HCT116 (cell line): ENCODE results near the gene GRHL3. TPM values are rescaled to one million over a fixed set of nuclear protein-coding genes. Genes with fewer than 3 reads are reported as not detected.

Experiments used
- ATAC-seq: fragments of 200-7000 bp; cut with Tn5 transposase; 2 replicates; pipeline ENCODE4 v1.9.1; 2020; ENCODE audit warnings: mild to moderate bottlenecking, moderate library complexity
- BruUV-seq: library from RNA; stranded (reverse); fragments of 400-500 nt; replicated peaks from 2 replicates; lab custom pipeline; 2021; lab: Mats Ljungman, UMichigan
- CTCF ChIA-PET: fragments of 300-600 bp; sonication (Branson Sonifier 250); formaldehyde crosslinking; loops from one replicate; lab custom pipeline; 2021; ENCODE audit warnings: antibody characterized with exemption; lab: Charles Lee
- POLR2A ChIA-PET: fragments of 300-600, 350-600 bp; sonication (Branson Sonifier 250); formaldehyde crosslinking; loops from one replicate; lab custom pipeline; 2021; ENCODE audit warnings: antibody characterized with exemption; lab: Charles Lee
- RAD21 ChIA-PET, 2 experiments: fragments of 300-600 bp; sonication (Branson Sonifier 250); formaldehyde crosslinking; loops; one replicate each; lab custom pipeline; 2023; ENCODE audit warnings: low total read pairs in 2 of 2; ENCODE audit not compliant: uncharacterized antibody in 2 of 2, unreplicated experiment in 2 of 2, low non-redundant PET in 1 of 2; lab: Charles Lee
- DNase-seq: peaks from one replicate; pipeline ENCODE4 v3.0.0-alpha.2; 2010; ENCODE audit warnings: low read depth, low spot score
- H2AFZ ChIP-seq: fragments of 200-600 bp; shearing (Covaris generic), sonication (generic); 2 replicates; pipeline ENCODE4 v1.6.1; 2017; ENCODE audit warnings: low read depth, mixed run types, mixed read lengths, antibody characterized with exemption, low read length; ENCODE audit not compliant: poor library complexity, severe bottlenecking
- H3K27ac ChIP-seq: 2 replicates; pipeline ENCODE4 v1.5.1; 2012; ENCODE audit warnings: low read depth, low read length
- H3K27me3 ChIP-seq: fragments of 200-600 bp; sonication (generic); 2 replicates; pipeline ENCODE4 v1.6.1; 2016; ENCODE audit warnings: mixed run types, low read length, mixed read lengths; ENCODE audit not compliant: insufficient read depth
- H3K36me3 ChIP-seq, 2 experiments: fragments of 200-500 bp in 1 of 2; fragments of 200-600 bp in 1 of 2; sonication (Bioruptor generic) in 1 of 2; sonication (generic) in 1 of 2; 2 replicates each; pipeline versions ENCODE4 v1.5.1 to v1.6.1; 2014 to 2016; ENCODE audit warnings: low read length in 2 of 2, inconsistent platforms in 1 of 2, mixed read lengths in 1 of 2, mixed run types in 1 of 2; ENCODE audit not compliant: insufficient read depth in 2 of 2, control insufficient read depth in 1 of 2
- H3K4me1 ChIP-seq, 2 experiments: fragments of 200-600 bp in 1 of 2; sonication (generic) in 1 of 2; 2 replicates each; pipeline versions ENCODE4 v1.5.1 to v1.6.1; 2012 to 2017; ENCODE audit warnings: low read length in 2 of 2, inconsistent platforms in 1 of 2, mild to moderate bottlenecking in 1 of 2, mixed read lengths in 1 of 2, mixed run types in 1 of 2, moderate library complexity in 1 of 2; ENCODE audit not compliant: insufficient read depth in 2 of 2, control insufficient read depth in 1 of 2
- H3K4me2 ChIP-seq: fragments of 200-600 bp; sonication (generic); 2 replicates; pipeline ENCODE4 v1.6.1; 2017; ENCODE audit warnings: mixed run types, low read length, mixed read lengths
- H3K4me3 ChIP-seq, 2 experiments: fragments of 200-600 bp in 1 of 2; sonication (generic) in 1 of 2; replicated peaks in 1 of 2; 2 replicates each; pipeline ENCODE4 v1.5.1; 2011 to 2016; ENCODE audit warnings: low read length in 2 of 2, control low read depth in 1 of 2, low read depth in 1 of 2, mild to moderate bottlenecking in 1 of 2, mixed read lengths in 1 of 2, mixed run types in 1 of 2
- H3K79me2 ChIP-seq: fragments of 200-600 bp; sonication (generic); 2 replicates; pipeline ENCODE4 v1.6.1; 2017; ENCODE audit warnings: mild to moderate bottlenecking, mixed run types, low read length, moderate library complexity, mixed read lengths; ENCODE audit not compliant: insufficient read depth
- H3K9ac ChIP-seq: fragments of 200-600 bp; sonication (generic); 2 replicates; pipeline ENCODE4 v1.6.1; 2016; ENCODE audit warnings: low read length, mixed read lengths
- H3K9me2 ChIP-seq: fragments of 200-600 bp; sonication (generic), shearing (Covaris generic); 2 replicates; pipeline ENCODE4 v1.6.1; 2017; ENCODE audit warnings: mixed run types, mild to moderate bottlenecking, moderate library complexity; ENCODE audit not compliant: insufficient read depth
- H3K9me3 ChIP-seq, 2 experiments: fragments of 200-500 bp in 1 of 2; fragments of 200-600 bp in 1 of 2; sonication (Bioruptor generic) in 1 of 2; sonication (generic) in 1 of 2; 2 replicates each; pipeline ENCODE4 v1.6.1; 2014 to 2017; ENCODE audit warnings: low read length in 2 of 2, mixed read lengths in 2 of 2, inconsistent platforms in 1 of 2, low read depth in 1 of 2, mild to moderate bottlenecking in 1 of 2, mixed run types in 1 of 2, moderate library complexity in 1 of 2; ENCODE audit not compliant: control insufficient read depth in 1 of 2, insufficient read depth in 1 of 2
- H4K20me1 ChIP-seq: fragments of 200-600 bp; sonication (generic), shearing (Covaris generic); 2 replicates; pipeline ENCODE4 v1.6.1; 2017; ENCODE audit warnings: mixed run types, mild to moderate bottlenecking, moderate library complexity; ENCODE audit not compliant: insufficient read depth
- ATF3 ChIP-seq: IDR thresholded peaks from 2 replicates; pipeline ENCODE4 v1.6.1; 2012
- CTCF ChIP-seq, 3 experiments: fragments of 200-600 bp in 1 of 3; sonication (generic) in 1 of 3; IDR thresholded peaks in 2 of 3; conservative IDR thresholded peaks in 1 of 3; 2 replicates each; pipeline ENCODE4 v1.5.1; 2012 to 2017; ENCODE audit warnings: low read depth in 2 of 3, low read length in 2 of 3, antibody characterized with exemption in 1 of 3, borderline replicate concordance in 1 of 3, control low read depth in 1 of 3, mild to moderate bottlenecking in 1 of 3, mixed read lengths in 1 of 3, mixed run types in 1 of 3, moderate library complexity in 1 of 3; ENCODE audit not compliant: insufficient read depth in 1 of 3
- EGR1 ChIP-seq: IDR thresholded peaks from 2 replicates; pipeline ENCODE4 v1.6.1; 2012; ENCODE audit warnings: low read depth
- ELF1 ChIP-seq: IDR thresholded peaks from 2 replicates; pipeline ENCODE4 v1.6.1; 2012; ENCODE audit warnings: low read depth, borderline replicate concordance
- RAD21 ChIP-seq: IDR thresholded peaks from 2 replicates; pipeline ENCODE4 v1.6.1; 2012; ENCODE audit warnings: low read depth, mild to moderate bottlenecking
- SRF ChIP-seq: IDR thresholded peaks from 2 replicates; pipeline ENCODE4 v1.6.1; 2012; ENCODE audit warnings: low read depth
- YY1 ChIP-seq: IDR thresholded peaks from 2 replicates; pipeline ENCODE4 v1.6.1; 2011; ENCODE audit warnings: low read length, low read depth, moderate library complexity, mild to moderate bottlenecking; ENCODE audit not compliant: insufficient replicate concordance; ENCODE audit errors: extremely low read depth
- intact Hi-C: fragments of 100-400 bp; cut with micrococcal nuclease; formaldehyde crosslinking; loops from 2 replicates; pipeline ENCODE4 v1.10.0; 2022
- total RNA-seq: library from RNA; stranded (reverse); gene quantifications from one replicate; pipeline ENCODE4 v1.2.1, GENCODE V29; 2021; ENCODE audit not compliant: unreplicated experiment

Gene GRHL3
- total RNA-seq, 1 experiment from 2014 or later, result 1.0 TPM

GRCh38 chr1:24366707-24367106 is 47.5 kb downstream of the GRHL3 start:
- Histone ChIP-seq H3K27ac (no peak overlapping the region), H3K9me2 (no peaks in the 10 kb centered on the region), H3K4me3 (no peak overlapping the region), H4K20me1 (no peaks in the 10 kb centered on the region), H3K79me2 (no peaks in the 10 kb centered on the region), H3K4me1 (peaks cover 44 to 64% of the 10 kb centered on the region in 2 experiments)
- intact Hi-C loops, result no loop called here
- TF ChIP-seq RAD21, result no peak
- TF ChIP-seq, all 23 proteins: peak for 0
- ChIA-PET CTCF (interaction anchor here (1.0 to 1.9 kb wide), 3 partner anchors 49 to 167 kb away, joined by 3 to 7 read pairs (median 5); partner anchors contain the start of gene NIPAL3), RAD21 (interaction anchor here in 1 of 2 experiments (0.6 kb wide), 1 partner anchor 842 kb away, joined by 3 read pairs; no protein-coding TSS in a partner anchor), POLR2A (no interaction called here)
- H2AFZ ChIP-seq, result no peak overlapping the region
- ATAC-seq (no peak), DNase-seq (no peak)
- BruUV-seq, result no TSS peak
- H3K4me2 ChIP-seq, result no peak overlapping the region; the same call in 1 of the 2 replicates
- H3K36me3 ChIP-seq, result no peaks in the 10 kb centered on the region
- no peak overlapping the region for H3K9ac ChIP-seq
- H3K9me3 ChIP-seq, result no peaks in the 10 kb centered on the region
- H3K27me3 ChIP-seq, result no peaks in the 10 kb centered on the region

- no peak for TF ChIP-seq ATF3
- TF ChIP-seq EGR1, result no peak
- no peak for TF ChIP-seq CTCF (IDR thresholded peaks at IDR 0.05 in 2 of 3, conservative IDR thresholded peaks at IDR 0.05 in 1 of 3; ENCODE audit: borderline replicate concordance in 1 of 3, insufficient read depth in 1 of 3, low read depth in 2 of 3, low read length in 2 of 3)
- TF ChIP-seq SRF, result no peak
- no peak for TF ChIP-seq ELF1
- no peak for TF ChIP-seq YY1
- H3K9ac ChIP-seq, result no peak overlapping the region
- H3K4me1 ChIP-seq, result peaks cover 26 to 52% of the 10 kb centered on the region in 2 experiments
- H3K79me2 ChIP-seq, result no peaks in the 10 kb centered on the region
- ChIA-PET CTCF (no interaction called here), POLR2A (no interaction called here), RAD21 (no interaction called here)
- no peaks in the 10 kb centered on the region for H3K36me3 ChIP-seq
- H3K27ac ChIP-seq, result no peak overlapping the region
- no peaks in the 10 kb centered on the region for H4K20me1 ChIP-seq
- intact Hi-C loops, result no loop called here
- no peak overlapping the region for H3K4me2 ChIP-seq
- DNase-seq, result no peak
- no peaks in the 10 kb centered on the region for H3K9me3 ChIP-seq
- no TSS peak for BruUV-seq
- no peaks in the 10 kb centered on the region for H3K27me3 ChIP-seq
- no peak for ATAC-seq
- H3K4me3 ChIP-seq, result no peak overlapping the region
- no peaks in the 10 kb centered on the region for H3K9me2 ChIP-seq
- no peak overlapping the region for H2AFZ ChIP-seq
These were observed 50.0 kb downstream of the GRHL3 start for GRCh38 chr1:24369199-24369598.
